Stimulated activated CD8-positive, alpha-beta memory T cell treated with anti-CD3 and anti-CD28 coated beads, Interleukin-7, amount 100 ng/mL, for 1 hour (primary cell): ENCODE measurements around the gene ACTN2.

ENCODE experiments used
- DNase-seq, 2 donors: peaks; one replicate each; pipeline ENCODE4 v3.0.0-alpha.2; 2020; ENCODE audit warnings: low read depth in 2 of 2

Gene ACTN2

GRCh38 chr1:236742421-236743160, 56.3 kb downstream of the ACTN2 start:
- no peak for DNase-seq

GRCh38 chr1:236744533-236744932, 58.2 kb downstream of the ACTN2 start:
- DNase-seq, result no peak

GRCh38 chr1:236746785-236747184, 60.5 kb downstream of the ACTN2 start:
- DNase-seq, result no peak

- DNase-seq, result no peak
Measured at GRCh38 chr1:236747311-236747985, 61.1 kb downstream of the ACTN2 start.

GRCh38 chr1:236748268-236748870, 62.1 kb downstream of the ACTN2 start:
- no peak for DNase-seq

GRCh38 chr1:236750928-236751327, 64.6 kb downstream of the ACTN2 start:
- DNase-seq, result no peak

GRCh38 chr1:236751385-236751784, 65.1 kb downstream of the ACTN2 start:
- no peak for DNase-seq

GRCh38 chr1:236751935-236752334, 65.6 kb downstream of the ACTN2 start:
- DNase-seq, result no peak

GRCh38 chr1:236753516-236753915, 67.2 kb downstream of the ACTN2 start:
- no peak for DNase-seq

- no peak for DNase-seq
Measured at GRCh38 chr1:236753964-236754363, 67.7 kb downstream of the ACTN2 start.

- DNase-seq, result no peak
Measured at GRCh38 chr1:236754525-236755210, 68.4 kb downstream of the ACTN2 start.

- no peak for DNase-seq
Measured at GRCh38 chr1:236757640-236758039, 71.3 kb downstream of the ACTN2 start.

GRCh38 chr1:236759252-236759859, 73.1 kb downstream of the ACTN2 start:
- DNase-seq, result no peak

GRCh38 chr1:236760480-236760879, 74.2 kb downstream of the ACTN2 start:
- DNase-seq, result no peak

GRCh38 chr1:236760986-236761385, 74.7 kb downstream of the ACTN2 start:
- DNase-seq, result no peak

GRCh38 chr1:236761397-236762132, 75.3 kb downstream of the ACTN2 start:
- DNase-seq, result no peak

- no peak for DNase-seq
Measured at GRCh38 chr1:236762410-236762809, 76.1 kb downstream of the ACTN2 start.

- no peak for DNase-seq
Measured at GRCh38 chr1:236765831-236766230, 79.5 kb downstream of the ACTN2 start.

GRCh38 chr1:236766506-236766905, 80.2 kb downstream of the ACTN2 start:
- DNase-seq, result no peak

- DNase-seq, result no peak
Measured at GRCh38 chr1:236767276-236767675, 81.0 kb downstream of the ACTN2 start.

- no peak for DNase-seq
Measured at GRCh38 chr1:236768601-236769000, 82.3 kb downstream of the ACTN2 start.
